K562 (cell line): ENCODE results near the gene RETN. TPM values are rescaled to one million over a fixed set of nuclear protein-coding genes. Genes with fewer than 3 reads are reported as not detected.

ENCODE experiments used
- CBX2 ChIP-seq: fragments of 200-600 bp; sonication (generic); IDR thresholded peaks from one replicate; pipeline ENCODE4 v1.6.1; 2012; ENCODE audit warnings: mild to moderate bottlenecking, low read length, inconsistent platforms; ENCODE audit not compliant: insufficient read depth, poor library complexity, severe bottlenecking
- GTF2B ChIP-seq: IDR thresholded peaks from 2 replicates; pipeline ENCODE4 v1.6.1; 2011; ENCODE audit not compliant: insufficient read length; ENCODE audit errors: extremely low read depth
- HDAC3 ChIP-seq: fragments of 450-650 bp; IDR thresholded peaks from 2 replicates; pipeline ENCODE4 v1.6.1; 2018; ENCODE audit warnings: borderline replicate concordance, mild to moderate bottlenecking, moderate library complexity; ENCODE audit not compliant: partially characterized antibody
- KLF10 ChIP-seq: fragments of 250-450 bp; sonication (Bioruptor Pico); IDR thresholded peaks from 2 replicates; pipeline ENCODE4 v1.6.1; 2021; ENCODE audit warnings: matching md5 sums
- RBM17 ChIP-seq: fragments of 200-400 bp; formaldehyde crosslinking; IDR thresholded peaks from 2 replicates; pipeline ENCODE4 v1.6.1; 2017; ENCODE audit warnings: low read depth, mild to moderate bottlenecking, low read length, borderline replicate concordance
- RBM25 ChIP-seq: fragments of 200-400 bp; formaldehyde crosslinking; IDR thresholded peaks from 2 replicates; pipeline ENCODE4 v1.6.1; 2018; ENCODE audit warnings: low read length, low read depth, moderate library complexity; ENCODE audit not compliant: severe bottlenecking
- RFX5 ChIP-seq: IDR thresholded peaks from 2 replicates; pipeline ENCODE4 v1.6.1; 2011; ENCODE audit warnings: low read depth, mild to moderate bottlenecking, improper control_type of control experiment, low read length
- SNAPC5 ChIP-seq: fragments of 250-450 bp; sonication (Bioruptor Pico); IDR thresholded peaks from 2 replicates; pipeline ENCODE4 v1.8.0; 2021; ENCODE audit warnings: moderate library complexity, mild to moderate bottlenecking, inconsistent platforms
- polyA plus RNA-seq, 8 experiments: library from polyadenylated mRNA; depleted of rRNA in 4 of 8; stranded (reverse) in 5 of 8; unstranded in 3 of 8; fragments of >200 nt; fragmentation: Nextera tagmentation in 2 of 8; fragmentation: Illumina TruSeq in 1 of 8; extraction: Ambion mirVana in 2 of 8; extraction: Trizol in 1 of 8; gene quantifications; 2 replicates each; pipeline versions ENCODE4 v1.2.1 to v1.2.3, GENCODE V29; 2011 to 2014; ENCODE audit warnings: inconsistent platforms in 1 of 8, missing spikeins in 1 of 8
- total RNA-seq, 7 experiments: library from RNA; depleted of rRNA in 6 of 7; stranded (reverse); fragments of >200 nt in 6 of 7; fragmentation: Illumina TruSeq in 2 of 7; extraction: Trizol in 2 of 7; gene quantifications; 2 replicates each; pipeline versions ENCODE4 v1.2.1 to v1.2.3, GENCODE V29; 2011 to 2021; ENCODE audit warnings: low replicate concordance in 1 of 7
- TF ChIP-seq, protein P1 (sequence below), 2 experiments: IDR thresholded peaks; 2 replicates each; pipeline ENCODE4 v1.6.1; 2011; ENCODE audit warnings: borderline replicate concordance in 1 of 2, control low read depth in 1 of 2, low read depth in 1 of 2, low read length in 1 of 2, mild to moderate bottlenecking in 1 of 2, mixed read lengths in 1 of 2, moderate library complexity in 1 of 2; ENCODE audit not compliant: insufficient read depth in 1 of 2, insufficient read length in 1 of 2, poor library complexity in 1 of 2, severe bottlenecking in 1 of 2; ENCODE audit errors: extremely low read depth in 1 of 2
- TF ChIP-seq, protein P2 (sequence below): fragments of 250-450 bp; sonication (Bioruptor Pico); IDR thresholded peaks from 2 replicates; pipeline ENCODE4 v1.4.0; 2020; ENCODE audit warnings: mild to moderate bottlenecking
- TF ChIP-seq, protein P3 (sequence below): fragments of 250-450 bp; sonication (Bioruptor Pico); IDR thresholded peaks from 2 replicates; pipeline ENCODE4 v1.9.0; 2021; ENCODE audit warnings: mild to moderate bottlenecking, inconsistent platforms
- TF ChIP-seq, protein P4 (sequence below): IDR thresholded peaks from 3 replicates; pipeline ENCODE4 v1.6.1; 2011; ENCODE audit warnings: borderline replicate concordance, mild to moderate bottlenecking, moderate library complexity; ENCODE audit not compliant: insufficient read length; ENCODE audit errors: extremely low read depth

The RETN gene
- total and polyA plus RNA-seq, 9 of the 15 experiments (the other 6 are each of a cell fraction or from before 2014, with no cell fraction given) = not detected

GRCh38 chr19:7674010-7675005 is 5.5 kb downstream of the RETN start (continued):
- peak; percentile 8 for TF ChIP-seq RBM25
- TF ChIP-seq, protein P1, sequence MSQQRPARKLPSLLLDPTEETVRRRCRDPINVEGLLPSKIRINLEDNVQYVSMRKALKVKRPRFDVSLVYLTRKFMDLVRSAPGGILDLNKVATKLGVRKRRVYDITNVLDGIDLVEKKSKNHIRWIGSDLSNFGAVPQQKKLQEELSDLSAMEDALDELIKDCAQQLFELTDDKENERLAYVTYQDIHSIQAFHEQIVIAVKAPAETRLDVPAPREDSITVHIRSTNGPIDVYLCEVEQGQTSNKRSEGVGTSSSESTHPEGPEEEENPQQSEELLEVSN (IDR thresholded peaks at IDR 0.05; ENCODE audit: borderline replicate concordance in 1 of 2, extremely low read depth in 1 of 2, insufficient read depth in 1 of 2, insufficient read length in 1 of 2, low read depth in 1 of 2, low read length in 1 of 2, poor library complexity in 1 of 2, severe bottlenecking in 1 of 2) = no peak
- TF ChIP-seq, protein P2, sequence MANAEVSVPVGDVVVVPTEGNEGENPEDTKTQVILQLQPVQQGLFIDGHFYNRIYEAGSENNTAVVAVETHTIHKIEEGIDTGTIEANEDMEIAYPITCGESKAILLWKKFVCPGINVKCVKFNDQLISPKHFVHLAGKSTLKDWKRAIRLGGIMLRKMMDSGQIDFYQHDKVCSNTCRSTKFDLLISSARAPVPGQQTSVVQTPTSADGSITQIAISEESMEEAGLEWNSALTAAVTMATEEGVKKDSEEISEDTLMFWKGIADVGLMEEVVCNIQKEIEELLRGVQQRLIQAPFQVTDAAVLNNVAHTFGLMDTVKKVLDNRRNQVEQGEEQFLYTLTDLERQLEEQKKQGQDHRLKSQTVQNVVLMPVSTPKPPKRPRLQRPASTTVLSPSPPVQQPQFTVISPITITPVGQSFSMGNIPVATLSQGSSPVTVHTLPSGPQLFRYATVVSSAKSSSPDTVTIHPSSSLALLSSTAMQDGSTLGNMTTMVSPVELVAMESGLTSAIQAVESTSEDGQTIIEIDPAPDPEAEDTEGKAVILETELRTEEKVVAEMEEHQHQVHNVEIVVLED (CRISPR knock-in tag) = no peak
- TF ChIP-seq, protein P3, sequence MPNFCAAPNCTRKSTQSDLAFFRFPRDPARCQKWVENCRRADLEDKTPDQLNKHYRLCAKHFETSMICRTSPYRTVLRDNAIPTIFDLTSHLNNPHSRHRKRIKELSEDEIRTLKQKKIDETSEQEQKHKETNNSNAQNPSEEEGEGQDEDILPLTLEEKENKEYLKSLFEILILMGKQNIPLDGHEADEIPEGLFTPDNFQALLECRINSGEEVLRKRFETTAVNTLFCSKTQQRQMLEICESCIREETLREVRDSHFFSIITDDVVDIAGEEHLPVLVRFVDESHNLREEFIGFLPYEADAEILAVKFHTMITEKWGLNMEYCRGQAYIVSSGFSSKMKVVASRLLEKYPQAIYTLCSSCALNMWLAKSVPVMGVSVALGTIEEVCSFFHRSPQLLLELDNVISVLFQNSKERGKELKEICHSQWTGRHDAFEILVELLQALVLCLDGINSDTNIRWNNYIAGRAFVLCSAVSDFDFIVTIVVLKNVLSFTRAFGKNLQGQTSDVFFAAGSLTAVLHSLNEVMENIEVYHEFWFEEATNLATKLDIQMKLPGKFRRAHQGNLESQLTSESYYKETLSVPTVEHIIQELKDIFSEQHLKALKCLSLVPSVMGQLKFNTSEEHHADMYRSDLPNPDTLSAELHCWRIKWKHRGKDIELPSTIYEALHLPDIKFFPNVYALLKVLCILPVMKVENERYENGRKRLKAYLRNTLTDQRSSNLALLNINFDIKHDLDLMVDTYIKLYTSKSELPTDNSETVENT = no peak
- TF ChIP-seq RFX5 = no peak
- no peak for TF ChIP-seq SNAPC5 (CRISPR knock-in tag)
- TF ChIP-seq HDAC3 = no peak
- no peak for TF ChIP-seq KLF10
- TF ChIP-seq RBM17 = no peak
- no peak for TF ChIP-seq GTF2B
- TF ChIP-seq CBX2 = no peak
- TF ChIP-seq, protein P4, sequence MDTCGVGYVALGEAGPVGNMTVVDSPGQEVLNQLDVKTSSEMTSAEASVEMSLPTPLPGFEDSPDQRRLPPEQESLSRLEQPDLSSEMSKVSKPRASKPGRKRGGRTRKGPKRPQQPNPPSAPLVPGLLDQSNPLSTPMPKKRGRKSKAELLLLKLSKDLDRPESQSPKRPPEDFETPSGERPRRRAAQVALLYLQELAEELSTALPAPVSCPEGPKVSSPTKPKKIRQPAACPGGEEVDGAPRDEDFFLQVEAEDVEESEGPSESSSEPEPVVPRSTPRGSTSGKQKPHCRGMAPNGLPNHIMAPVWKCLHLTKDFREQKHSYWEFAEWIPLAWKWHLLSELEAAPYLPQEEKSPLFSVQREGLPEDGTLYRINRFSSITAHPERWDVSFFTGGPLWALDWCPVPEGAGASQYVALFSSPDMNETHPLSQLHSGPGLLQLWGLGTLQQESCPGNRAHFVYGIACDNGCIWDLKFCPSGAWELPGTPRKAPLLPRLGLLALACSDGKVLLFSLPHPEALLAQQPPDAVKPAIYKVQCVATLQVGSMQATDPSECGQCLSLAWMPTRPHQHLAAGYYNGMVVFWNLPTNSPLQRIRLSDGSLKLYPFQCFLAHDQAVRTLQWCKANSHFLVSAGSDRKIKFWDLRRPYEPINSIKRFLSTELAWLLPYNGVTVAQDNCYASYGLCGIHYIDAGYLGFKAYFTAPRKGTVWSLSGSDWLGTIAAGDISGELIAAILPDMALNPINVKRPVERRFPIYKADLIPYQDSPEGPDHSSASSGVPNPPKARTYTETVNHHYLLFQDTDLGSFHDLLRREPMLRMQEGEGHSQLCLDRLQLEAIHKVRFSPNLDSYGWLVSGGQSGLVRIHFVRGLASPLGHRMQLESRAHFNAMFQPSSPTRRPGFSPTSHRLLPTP = no peak
- TF ChIP-seq, all 486 proteins: peak for 9
